ENCODE measurements around the gene GALE. TPM values are rescaled to one million over a fixed set of nuclear protein-coding genes. Genes with fewer than 3 reads are reported as not detected.

Gene GALE
- total and polyA plus RNA-seq, 4 donors, result 21.4 to 146 (median 80.0) TPM

- 55 to 65% methylated on average over 2 of the region's 2 CpGs for whole genome bisulfite sequencing, 2 donors
Observed at GRCh38 chr1:23776217-23776616, 24.3 kb downstream of the GALE start.

GRCh38 chr1:23774174-23774880 lies 26.2 kb downstream of the GALE start:
- Histone ChIP-seq H3K27me3 (ENCODE audit: control insufficient read depth in 3 of 3, insufficient read depth in 3 of 3, low read length in 2 of 3) (no peaks in the 10 kb centered on the region), H3K4me1 (ENCODE audit: control insufficient read depth in 5 of 5, insufficient read depth in 5 of 5, low read length in 5 of 5) (peaks cover 0 to 13% (median 3%) of the 10 kb centered on the region in 5 donors), H3K4me3 (no peak overlapping the region), H3K27ac (ENCODE audit: low read depth in 1 of 2, low read length in 1 of 2) (no peak overlapping the region), H3K36me3 (ENCODE audit: control insufficient read depth in 4 of 4, insufficient read depth in 4 of 4, low read length in 4 of 4) (peaks cover 0 to 1% (median under 1%) of the 10 kb centered on the region in 4 donors), H3K9me3 (ENCODE audit: control insufficient read depth in 4 of 4, insufficient read depth in 3 of 4, low read length in 3 of 4) (no peaks in the 10 kb centered on the region), H3K9ac (ENCODE audit: insufficient read depth in 1 of 2, low read length in 2 of 2) (no peak overlapping the region)
- ATAC-seq (ENCODE audit: insufficient read depth, low FRiP score) (no peak), DNase-seq (no peak)
- WGBS, 2 donors, result 76 to 80% methylated on average over 6 of the region's 6 CpGs
- TF ChIP-seq CTCF (IDR thresholded peaks at IDR 0.05; ENCODE audit: control extremely low read depth, extremely low read depth), result no peak

More at GRCh38 chr1:23776217-23776616, 24.3 kb downstream of the GALE start:
- Histone ChIP-seq H3K27ac (ENCODE audit: low read depth in 1 of 2, low read length in 1 of 2) (no peak overlapping the region), H3K4me1 (ENCODE audit: control insufficient read depth in 5 of 5, insufficient read depth in 5 of 5, low read length in 5 of 5) (peaks cover 0 to 16% (median 3%) of the 10 kb centered on the region in 5 donors), H3K36me3 (ENCODE audit: control insufficient read depth in 4 of 4, insufficient read depth in 4 of 4, low read length in 4 of 4) (peaks cover 0 to 7% (median under 1%) of the 10 kb centered on the region in 4 donors), H3K4me3 (no peak overlapping the region), H3K9me3 (ENCODE audit: control insufficient read depth in 4 of 4, insufficient read depth in 3 of 4, low read length in 3 of 4) (no peaks in the 10 kb centered on the region), H3K9ac (ENCODE audit: insufficient read depth in 1 of 2, low read length in 2 of 2) (no peak overlapping the region), H3K27me3 (ENCODE audit: control insufficient read depth in 3 of 3, insufficient read depth in 3 of 3, low read length in 2 of 3) (no peaks in the 10 kb centered on the region)
- no peak for ATAC-seq (ENCODE audit: insufficient read depth, low FRiP score)
- TF ChIP-seq CTCF (IDR thresholded peaks at IDR 0.05; ENCODE audit: control extremely low read depth, extremely low read depth), result no peak
- no peak for DNase-seq

GRCh38 chr1:23772854-23773242 lies 27.7 kb downstream of the GALE start:
- Histone ChIP-seq H3K4me1 (ENCODE audit: control insufficient read depth in 5 of 5, insufficient read depth in 5 of 5, low read length in 5 of 5) (peaks cover 0 to 7% (median 2%) of the 10 kb centered on the region in 5 donors), H3K27ac (ENCODE audit: low read depth in 1 of 2, low read length in 1 of 2) (no peak overlapping the region), H3K36me3 (ENCODE audit: control insufficient read depth in 4 of 4, insufficient read depth in 4 of 4, low read length in 4 of 4) (peaks cover 0 to 5% (median 2%) of the 10 kb centered on the region in 4 donors), H3K27me3 (ENCODE audit: control insufficient read depth in 3 of 3, insufficient read depth in 3 of 3, low read length in 2 of 3) (no peaks in the 10 kb centered on the region), H3K9ac (ENCODE audit: insufficient read depth in 1 of 2, low read length in 2 of 2) (no peak overlapping the region), H3K4me3 (no peak overlapping the region), H3K9me3 (ENCODE audit: control insufficient read depth in 4 of 4, insufficient read depth in 3 of 4, low read length in 3 of 4) (no peaks in the 10 kb centered on the region)
- no peak for TF ChIP-seq CTCF (IDR thresholded peaks at IDR 0.05; ENCODE audit: control extremely low read depth, extremely low read depth)
- ATAC-seq (ENCODE audit: insufficient read depth, low FRiP score) (no peak), DNase-seq (no peak)
- WGBS, 2 donors, result 92 to 96% methylated on average over 10 of the region's 10 CpGs

All from lung (tissue), 12 donors.